ENCODE measurements around the gene ZNF823.
"Not testable (repeated sequence)": the region's sequence is repeated elsewhere in the genome, so short reads cannot be mapped to it uniquely, and the experiment has no call there.

The ZNF823 gene

GRCh38 chr19:11781295-11782057 lies 42.7 kb upstream of the ZNF823 start:
- Histone ChIP-seq H3K79me1 (replicated peaks; ENCODE audit: low read length, poor library complexity, severe bottlenecking) (peaks cover 2% of the 10 kb centered on the region), H3K4ac (ENCODE audit: low read depth in 1 of 2, low read length in 2 of 2) (no peak overlapping the region), H4K8ac (ENCODE audit: low read length) (no peak overlapping the region), H2BK12ac (ENCODE audit: low read length in 2 of 2) (no peak overlapping the region), H3K4me2 (ENCODE audit: low read length, poor library complexity, severe bottlenecking) (no peak overlapping the region), H3K36me3 (ENCODE audit: control insufficient read depth in 1 of 2, insufficient read depth in 2 of 2, low read depth in 1 of 2, low read length in 2 of 2) (peaks cover 16 to 65% of the 10 kb centered on the region in 2 experiments), H3K9me3 (ENCODE audit: control insufficient read depth, low read length) (peaks cover 93% of the 10 kb centered on the region), H2AFZ (ENCODE audit: low read depth, low read length) (no peak overlapping the region), H3K27ac (ENCODE audit: low read length, poor library complexity, severe bottlenecking) (no peak overlapping the region), H2BK15ac (ENCODE audit: low read depth, poor library complexity, severe bottlenecking) (no peak overlapping the region), H3K14ac (ENCODE audit: low read length in 2 of 2) (no peak overlapping the region), H2BK120ac (ENCODE audit: low read depth, low read length) (no peak overlapping the region), H2AK5ac (ENCODE audit: low read length, severe bottlenecking) (no peak overlapping the region), H3K4me1 (ENCODE audit: control insufficient read depth, insufficient read depth, low read depth, low read length) (no peaks in the 10 kb centered on the region), H3K4me3 (ENCODE audit: insufficient read depth in 1 of 2, low read depth in 1 of 2, low read length in 2 of 2) (peak overlapping the region in 1 of 2 experiments; percentile 62), H3K23ac (ENCODE audit: low read length in 2 of 2) (no peak overlapping the region), H3K27me3 (ENCODE audit: control insufficient read depth in 1 of 2, insufficient read depth in 1 of 2, low read length in 2 of 2) (no peaks in the 10 kb centered on the region), H2BK5ac (ENCODE audit: low read depth, low read length, poor library complexity, severe bottlenecking) (no peak overlapping the region), H4K91ac (ENCODE audit: low read length) (no peak overlapping the region), H3K9ac (ENCODE audit: low read length) (no peak overlapping the region), H3K18ac (ENCODE audit: low read depth in 1 of 2, low read length in 2 of 2) (no peak overlapping the region)
- WGBS, result 94% methylated on average over 4 of the region's 5 CpGs
- DNase-seq, result peak; percentile 24

GRCh38 chr19:11780431-11781020 lies 41.8 kb upstream of the ZNF823 start:
- no peak overlapping the region for H3K14ac ChIP-seq (ENCODE audit: low read length in 2 of 2)
- no peak overlapping the region for H3K4ac ChIP-seq (ENCODE audit: low read depth in 1 of 2, low read length in 2 of 2)
- no peak overlapping the region for H2BK120ac ChIP-seq (ENCODE audit: low read depth, low read length)
- peaks cover 94% of the 10 kb centered on the region for H3K9me3 ChIP-seq (ENCODE audit: control insufficient read depth, low read length)
- no peak overlapping the region for H2BK15ac ChIP-seq (ENCODE audit: low read depth, poor library complexity, severe bottlenecking)
- H3K4me2 ChIP-seq (ENCODE audit: low read length, poor library complexity, severe bottlenecking), result no peak overlapping the region
- peaks cover 5% of the 10 kb centered on the region for H3K79me1 ChIP-seq (replicated peaks; ENCODE audit: low read length, poor library complexity, severe bottlenecking)
- no peak overlapping the region for H2AK5ac ChIP-seq (ENCODE audit: low read length, severe bottlenecking)
- no peak overlapping the region for H4K8ac ChIP-seq (ENCODE audit: low read length)
- no peak overlapping the region for H4K91ac ChIP-seq (ENCODE audit: low read length)
- no peak overlapping the region for H3K23ac ChIP-seq (ENCODE audit: low read length in 2 of 2)
- DNase-seq, result no peak
- H3K27ac ChIP-seq (ENCODE audit: low read length, poor library complexity, severe bottlenecking), result no peak overlapping the region
- peaks cover 16 to 65% of the 10 kb centered on the region in 2 experiments for H3K36me3 ChIP-seq (ENCODE audit: control insufficient read depth in 1 of 2, insufficient read depth in 2 of 2, low read depth in 1 of 2, low read length in 2 of 2)
- WGBS, result 93% methylated on average over 5 of the region's 7 CpGs
- H2AFZ ChIP-seq (ENCODE audit: low read depth, low read length), result no peak overlapping the region
- no peak overlapping the region for H3K18ac ChIP-seq (ENCODE audit: low read depth in 1 of 2, low read length in 2 of 2)
- no peak overlapping the region for H2BK5ac ChIP-seq (ENCODE audit: low read depth, low read length, poor library complexity, severe bottlenecking)
- H3K4me1 ChIP-seq (ENCODE audit: control insufficient read depth, insufficient read depth, low read depth, low read length), result no peaks in the 10 kb centered on the region
- H3K9ac ChIP-seq (ENCODE audit: low read length), result no peak overlapping the region
- no peaks in the 10 kb centered on the region for H3K27me3 ChIP-seq (ENCODE audit: control insufficient read depth in 1 of 2, insufficient read depth in 1 of 2, low read length in 2 of 2)
- H3K4me3 ChIP-seq (ENCODE audit: insufficient read depth in 1 of 2, low read depth in 1 of 2, low read length in 2 of 2), result peak overlapping the region in 1 of 2 experiments; percentile 62
- H2BK12ac ChIP-seq (ENCODE audit: low read length in 2 of 2), result no peak overlapping the region

GRCh38 chr19:11776669-11777068 lies 37.9 kb upstream of the ZNF823 start:
- 96% methylated on average over 11 of the region's 11 CpGs for WGBS
- Histone ChIP-seq H3K9me3 (ENCODE audit: control insufficient read depth, low read length) (peaks cover 88% of the 10 kb centered on the region), H3K79me1 (replicated peaks; ENCODE audit: low read length, poor library complexity, severe bottlenecking) (peaks cover 15% of the 10 kb centered on the region), H3K4me3 (ENCODE audit: insufficient read depth in 1 of 2, low read depth in 1 of 2, low read length in 2 of 2) (peak overlapping the region in 1 of 2 experiments; percentile 56), H3K36me3 (ENCODE audit: control insufficient read depth in 1 of 2, insufficient read depth in 2 of 2, low read depth in 1 of 2, low read length in 2 of 2) (peaks cover 16 to 45% of the 10 kb centered on the region in 2 experiments)
- H3K9ac ChIP-seq (ENCODE audit: low read length); H3K23ac ChIP-seq (ENCODE audit: low read length in 2 of 2); H3K4me2 ChIP-seq (ENCODE audit: low read length, poor library complexity, severe bottlenecking); H3K4ac ChIP-seq (ENCODE audit: low read depth in 1 of 2, low read length in 2 of 2); H3K27ac ChIP-seq (ENCODE audit: low read length, poor library complexity, severe bottlenecking); H2BK5ac ChIP-seq (ENCODE audit: low read depth, low read length, poor library complexity, severe bottlenecking); H3K4me1 ChIP-seq (ENCODE audit: control insufficient read depth, insufficient read depth, low read depth, low read length); H2BK12ac ChIP-seq (ENCODE audit: low read length in 2 of 2); H3K14ac ChIP-seq (ENCODE audit: low read length in 2 of 2); H3K27me3 ChIP-seq (ENCODE audit: control insufficient read depth in 1 of 2, insufficient read depth in 1 of 2, low read length in 2 of 2); H2BK15ac ChIP-seq (ENCODE audit: low read depth, poor library complexity, severe bottlenecking); H2BK120ac ChIP-seq (ENCODE audit: low read depth, low read length); DNase-seq; H2AK5ac ChIP-seq (ENCODE audit: low read length, severe bottlenecking); H3K18ac ChIP-seq (ENCODE audit: low read depth in 1 of 2, low read length in 2 of 2); H4K8ac ChIP-seq (ENCODE audit: low read length); H4K91ac ChIP-seq (ENCODE audit: low read length); H2AFZ ChIP-seq (ENCODE audit: low read depth, low read length): not testable (repeated sequence)

- not testable (repeated sequence) for H3K27ac ChIP-seq (ENCODE audit: low read length, poor library complexity, severe bottlenecking); H3K4me1 ChIP-seq (ENCODE audit: control insufficient read depth, insufficient read depth, low read depth, low read length); H3K4me3 ChIP-seq (ENCODE audit: insufficient read depth in 1 of 2, low read depth in 1 of 2, low read length in 2 of 2); H3K23ac ChIP-seq (ENCODE audit: low read length in 2 of 2); DNase-seq; H3K27me3 ChIP-seq (ENCODE audit: control insufficient read depth in 1 of 2, insufficient read depth in 1 of 2, low read length in 2 of 2); H2BK120ac ChIP-seq (ENCODE audit: low read depth, low read length); H4K91ac ChIP-seq (ENCODE audit: low read length); H2AFZ ChIP-seq (ENCODE audit: low read depth, low read length); H2BK5ac ChIP-seq (ENCODE audit: low read depth, low read length, poor library complexity, severe bottlenecking); H3K36me3 ChIP-seq (ENCODE audit: control insufficient read depth in 1 of 2, insufficient read depth in 2 of 2, low read depth in 1 of 2, low read length in 2 of 2); H3K4ac ChIP-seq (ENCODE audit: low read depth in 1 of 2, low read length in 2 of 2); H3K9ac ChIP-seq (ENCODE audit: low read length); H2BK15ac ChIP-seq (ENCODE audit: low read depth, poor library complexity, severe bottlenecking); H2AK5ac ChIP-seq (ENCODE audit: low read length, severe bottlenecking); H3K4me2 ChIP-seq (ENCODE audit: low read length, poor library complexity, severe bottlenecking); H4K8ac ChIP-seq (ENCODE audit: low read length); H3K18ac ChIP-seq (ENCODE audit: low read depth in 1 of 2, low read length in 2 of 2); H2BK12ac ChIP-seq (ENCODE audit: low read length in 2 of 2); H3K14ac ChIP-seq (ENCODE audit: low read length in 2 of 2)
- 68% methylated on average over 11 of the region's 11 CpGs for WGBS
- Histone ChIP-seq H3K9me3 (ENCODE audit: control insufficient read depth, low read length) (peaks cover 50% of the 10 kb centered on the region), H3K79me1 (replicated peaks; ENCODE audit: low read length, poor library complexity, severe bottlenecking) (peaks cover 21% of the 10 kb centered on the region)
Measured at GRCh38 chr19:11771520-11771919, 32.8 kb upstream of the ZNF823 start.

Data from mesenchymal stem cell (in vitro differentiated cells and primary cell).